H1 (cell line): ENCODE measurements around the gene PHETA1. TPM values are rescaled to one million over a fixed set of nuclear protein-coding genes. Genes with fewer than 3 reads are reported as not detected.

ENCODE experiments used
- ASH2L ChIP-seq: fragments of 200-600, 300-600 bp; sonication (generic); IDR thresholded peaks from one replicate; pipeline ENCODE4 v1.7.1; 2017; ENCODE audit warnings: low read length
- CBX8 ChIP-seq: fragments of 300-800, 300-1000 bp; sonication (generic); IDR thresholded peaks from 2 replicates; pipeline ENCODE4 v1.7.1; 2016; ENCODE audit warnings: low read depth, low read length, borderline replicate concordance
- CREB1 ChIP-seq: IDR thresholded peaks from 2 replicates; pipeline ENCODE4 v1.6.1; 2012; ENCODE audit warnings: inconsistent platforms
- EGR1 ChIP-seq: IDR thresholded peaks from 2 replicates; pipeline ENCODE4 v1.6.1; 2011; ENCODE audit warnings: low read depth, low read length, borderline replicate concordance
- PHF8 ChIP-seq: fragments of 200-600 bp; sonication (generic); conservative IDR thresholded peaks from 2 replicates; pipeline ENCODE4 v1.7.1; 2012; ENCODE audit warnings: low read depth, mild to moderate bottlenecking, inconsistent platforms, low read length, moderate library complexity
- RAD21 ChIP-seq, 2 experiments: IDR thresholded peaks in 1 of 2; conservative IDR thresholded peaks in 1 of 2; 2 replicates each; pipeline ENCODE4 v1.6.1; 2011; ENCODE audit warnings: low read depth in 2 of 2, low read length in 2 of 2, improper control_type of control experiment in 1 of 2, inconsistent platforms in 1 of 2, mild to moderate bottlenecking in 1 of 2, moderate library complexity in 1 of 2
- RNF2 ChIP-seq: fragments of 200-900, 300-1000 bp; sonication (generic); IDR thresholded peaks from 2 replicates; pipeline ENCODE4 v1.7.1; 2016; ENCODE audit warnings: borderline replicate concordance, low read depth, mild to moderate bottlenecking, antibody characterized with exemption, low read length; ENCODE audit not compliant: poor library complexity, severe bottlenecking; ENCODE audit errors: missing control alignments
- SIX5 ChIP-seq: IDR thresholded peaks from 2 replicates; pipeline ENCODE4 v1.6.1; 2011; ENCODE audit warnings: mild to moderate bottlenecking, low read depth, low read length
- TCF12 ChIP-seq: IDR thresholded peaks from 2 replicates; pipeline ENCODE4 v1.6.1; 2011; ENCODE audit warnings: low read depth, mild to moderate bottlenecking, low read length
- ZNF274 ChIP-seq: IDR thresholded peaks from 2 replicates; pipeline ENCODE4 v1.7.0; 2012; ENCODE audit warnings: low read length, borderline replicate concordance; ENCODE audit errors: extremely low read depth
- polyA plus RNA-seq, 7 experiments: library from polyadenylated mRNA; depleted of rRNA in 3 of 7; stranded (reverse) in 5 of 7; unstranded in 2 of 7; fragments of >200 nt in 5 of 7; fragments of 200-250 nt in 2 of 7; gene quantifications; 1 replicate in 5 of 7; 2 replicates in 1 of 7; 4 replicates in 1 of 7; pipeline versions ENCODE4 v1.2.1 to v1.2.3, GENCODE V29; 2011 to 2013; ENCODE audit warnings: missing spikeins in 2 of 7, mixed read lengths in 2 of 7
- total RNA-seq: library from RNA; stranded (reverse); fragmentation: NEBNext Ultra II Directional; extraction: Animal tissue kit (Norgen Biotek cat#: 25700); gene quantifications from 2 replicates; pipeline ENCODE4 v1.2.1, GENCODE V29; 2021
- TF ChIP-seq, protein P1 (sequence below), 3 experiments: IDR thresholded peaks; 1 replicate in 2 of 3; 2 replicates in 1 of 3; pipeline versions ENCODE4 v1.5.1 to v1.6.1; 2011; ENCODE audit warnings: low read length in 3 of 3, mild to moderate bottlenecking in 3 of 3, inconsistent platforms in 2 of 3, low read depth in 1 of 3, moderate library complexity in 1 of 3; ENCODE audit not compliant: insufficient read depth in 1 of 3; ENCODE audit errors: control extremely low read depth in 1 of 3

Gene PHETA1
- total and polyA plus RNA-seq, 2 of the 8 experiments (the other 6 are each of a cell fraction or from before 2014, with no cell fraction given): 5.2 to 12.3 TPM

DNA sequence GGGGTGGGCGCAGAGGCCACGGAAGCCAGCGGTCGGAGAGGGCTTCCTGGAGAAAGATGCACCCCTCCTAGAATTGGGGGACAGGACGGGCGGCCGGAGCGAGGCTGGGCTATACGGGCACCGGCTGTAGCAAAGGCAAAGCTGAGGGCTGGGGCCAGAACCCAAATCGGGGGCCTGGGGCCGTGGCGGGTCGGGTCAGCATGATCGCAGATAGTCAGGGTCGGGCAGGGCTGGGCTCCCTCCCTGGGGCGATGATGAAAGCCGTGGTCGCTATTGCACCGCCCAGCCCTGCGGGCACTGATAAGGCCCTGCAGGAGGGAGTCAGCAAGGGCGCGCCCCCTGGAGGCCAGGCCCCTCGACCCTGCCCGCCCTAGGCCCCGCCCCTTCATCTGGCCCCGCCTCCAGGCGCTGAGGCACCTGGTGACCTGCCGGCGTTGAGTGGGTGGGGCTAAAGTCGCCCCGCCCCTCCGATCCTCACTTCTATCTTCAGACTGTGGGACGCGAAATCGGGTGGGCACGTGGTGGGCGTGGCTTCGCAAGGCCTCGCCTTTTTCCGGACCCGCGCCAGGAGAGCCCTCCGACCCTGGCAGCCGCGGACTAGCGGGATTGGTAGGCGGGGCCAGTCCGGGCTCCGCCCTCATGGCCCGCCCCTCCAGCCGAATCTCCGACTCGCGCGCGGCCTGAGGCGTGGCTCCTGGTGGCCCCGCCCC, 36.4 kb upstream of the PHETA1 start (continued):
- TF ChIP-seq PHF8 (peak; percentile 32; the same call in 1 of the 2 replicates), SIX5 (no peak), ZNF274 (no peak), EGR1 (no peak), RAD21 (IDR thresholded peaks at IDR 0.05 in 1 of 2, conservative IDR thresholded peaks at IDR 0.05 in 1 of 2; ENCODE audit: low read depth in 2 of 2, low read length in 2 of 2) (peak in 1 of 2 experiments; percentile 14; a peak in 2 of 4 replicates), RNF2 (no peak), CBX8 (no peak), CREB1 (peak; percentile 40), TCF12 (0 out of 2 replicates have a peak, but pooled peaks have one; percentile 49), ASH2L (peak; percentile 19)
- TF ChIP-seq, protein P1, sequence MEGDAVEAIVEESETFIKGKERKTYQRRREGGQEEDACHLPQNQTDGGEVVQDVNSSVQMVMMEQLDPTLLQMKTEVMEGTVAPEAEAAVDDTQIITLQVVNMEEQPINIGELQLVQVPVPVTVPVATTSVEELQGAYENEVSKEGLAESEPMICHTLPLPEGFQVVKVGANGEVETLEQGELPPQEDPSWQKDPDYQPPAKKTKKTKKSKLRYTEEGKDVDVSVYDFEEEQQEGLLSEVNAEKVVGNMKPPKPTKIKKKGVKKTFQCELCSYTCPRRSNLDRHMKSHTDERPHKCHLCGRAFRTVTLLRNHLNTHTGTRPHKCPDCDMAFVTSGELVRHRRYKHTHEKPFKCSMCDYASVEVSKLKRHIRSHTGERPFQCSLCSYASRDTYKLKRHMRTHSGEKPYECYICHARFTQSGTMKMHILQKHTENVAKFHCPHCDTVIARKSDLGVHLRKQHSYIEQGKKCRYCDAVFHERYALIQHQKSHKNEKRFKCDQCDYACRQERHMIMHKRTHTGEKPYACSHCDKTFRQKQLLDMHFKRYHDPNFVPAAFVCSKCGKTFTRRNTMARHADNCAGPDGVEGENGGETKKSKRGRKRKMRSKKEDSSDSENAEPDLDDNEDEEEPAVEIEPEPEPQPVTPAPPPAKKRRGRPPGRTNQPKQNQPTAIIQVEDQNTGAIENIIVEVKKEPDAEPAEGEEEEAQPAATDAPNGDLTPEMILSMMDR (IDR thresholded peaks at IDR 0.05; ENCODE audit: control extremely low read depth in 1 of 3, insufficient read depth in 1 of 3, low read depth in 1 of 3, low read length in 3 of 3): peak; percentile 63 to 67 (median 66)
